Naive thymus-derived CD4-positive, alpha-beta T cell (primary cell): ENCODE data around the gene ADAMTS4. TPM values are rescaled to one million over a fixed set of nuclear protein-coding genes. Genes with fewer than 3 reads are reported as not detected.

Experiments used
- ATAC-seq: fragments of 150-1000 bp; cut with Tn5 transposase; 2 replicates; pipeline ENCODE4 v1.10.0; 2021; ENCODE audit warnings: mild to moderate bottlenecking, moderate library complexity
- CTCF ChIA-PET: fragments of 350-600 bp; sonication (Branson Sonifier 250); formaldehyde crosslinking; loops from one replicate; lab custom pipeline; 2021; ENCODE audit warnings: antibody characterized with exemption; lab: Charles Lee
- POLR2A ChIA-PET: fragments of 350-600 bp; sonication (Branson Sonifier 250); formaldehyde crosslinking; loops from one replicate; lab custom pipeline; 2021; ENCODE audit warnings: antibody characterized with exemption, inconsistent platforms; lab: Charles Lee
- DNase-seq, 9 donors: peaks; one replicate each; pipeline versions ENCODE4 v3.0.0 to v3.0.0-alpha.2; 2020 to 2022; ENCODE audit warnings: mixed read lengths in 1 of 9
- H3K27ac ChIP-seq: one replicate; pipeline ENCODE4 v1.7.0; 2013; ENCODE audit warnings: mild to moderate bottlenecking, low read depth, low read length, moderate library complexity
- H3K27me3 ChIP-seq, 2 donors: one replicate each; pipeline ENCODE4 v1.7.0; 2013; ENCODE audit warnings: low read length in 2 of 2, mild to moderate bottlenecking in 2 of 2, moderate library complexity in 2 of 2; ENCODE audit not compliant: control insufficient read depth in 2 of 2, insufficient read depth in 2 of 2
- H3K36me3 ChIP-seq, 3 experiments: 1 replicate in 2 of 3; 2 replicates in 1 of 3; pipeline ENCODE4 v1.7.0; 2013; ENCODE audit warnings: low read length in 3 of 3, mild to moderate bottlenecking in 3 of 3, moderate library complexity in 1 of 3; ENCODE audit not compliant: insufficient read depth in 3 of 3, control insufficient read depth in 2 of 3
- H3K4me1 ChIP-seq, 2 donors: one replicate each; pipeline ENCODE4 v1.7.0; 2013; ENCODE audit warnings: low read length in 2 of 2, mild to moderate bottlenecking in 2 of 2, moderate library complexity in 1 of 2; ENCODE audit not compliant: control insufficient read depth in 2 of 2, insufficient read depth in 2 of 2
- H3K4me3 ChIP-seq: 2 replicates; pipeline ENCODE4 v1.7.0; 2013; ENCODE audit warnings: mild to moderate bottlenecking, low read length
- H3K9me3 ChIP-seq, 3 experiments: 1 replicate in 2 of 3; 2 replicates in 1 of 3; pipeline ENCODE4 v1.7.0; 2013; ENCODE audit warnings: low read length in 3 of 3; ENCODE audit not compliant: control insufficient read depth in 2 of 3
- H3K27ac Mint-ChIP-seq, 9 donors: one replicate each; pipeline ENCODE4 v1.8.0; 2020 to 2022; ENCODE audit warnings: mixed read lengths in 9 of 9, mild to moderate bottlenecking in 8 of 9, moderate library complexity in 5 of 9, inconsistent platforms in 2 of 9
- H3K27me3 Mint-ChIP-seq, 5 donors: one replicate each; pipeline ENCODE4 v1.8.0; 2021 to 2022; ENCODE audit warnings: mixed read lengths in 5 of 5, mild to moderate bottlenecking in 1 of 5
- H3K36me3 Mint-ChIP-seq, 5 donors: one replicate each; pipeline ENCODE4 v1.8.0; 2020 to 2022; ENCODE audit warnings: mixed read lengths in 5 of 5, mild to moderate bottlenecking in 3 of 5, inconsistent platforms in 1 of 5
- H3K4me1 Mint-ChIP-seq, 7 donors: one replicate each; pipeline ENCODE4 v1.8.0; 2020 to 2022; ENCODE audit warnings: mixed read lengths in 7 of 7, mild to moderate bottlenecking in 3 of 7, inconsistent platforms in 1 of 7
- H3K4me3 Mint-ChIP-seq, 10 donors: one replicate each; pipeline ENCODE4 v1.8.0; 2020 to 2022; ENCODE audit warnings: mild to moderate bottlenecking in 10 of 10, mixed read lengths in 10 of 10, moderate library complexity in 6 of 10, inconsistent platforms in 2 of 10
- H3K9me3 Mint-ChIP-seq, 11 donors: one replicate each; pipeline ENCODE4 v1.8.0; 2020 to 2022; ENCODE audit warnings: mixed read lengths in 11 of 11, mild to moderate bottlenecking in 4 of 11, inconsistent platforms in 1 of 11, moderate library complexity in 1 of 11
- intact Hi-C, 2 donors: fragments of 100-400 bp; cut with micrococcal nuclease; formaldehyde crosslinking; loops; one replicate each; pipeline ENCODE4 v1.15.1; 2023
- polyA plus RNA-seq, 2 donors: library from polyadenylated mRNA; unstranded; fragments of 300-500 nt; fragmentation: Illumina TruSeq; gene quantifications; one replicate each; pipeline ENCODE4 v1.2.3, GENCODE V29; 2021
- total RNA-seq, 6 experiments: library from RNA in 5 of 6; stranded (reverse) in 5 of 6; gene quantifications; 1 replicate in 5 of 6; 2 replicates in 1 of 6; pipeline ENCODE4 v1.2.3 and lab custom pipeline; 2021 to 2026

The ADAMTS4 gene
- total and polyA plus RNA-seq, 7 experiments from 2014 or later: 0.21 to 3.3 (median 1.1) TPM

DNA sequence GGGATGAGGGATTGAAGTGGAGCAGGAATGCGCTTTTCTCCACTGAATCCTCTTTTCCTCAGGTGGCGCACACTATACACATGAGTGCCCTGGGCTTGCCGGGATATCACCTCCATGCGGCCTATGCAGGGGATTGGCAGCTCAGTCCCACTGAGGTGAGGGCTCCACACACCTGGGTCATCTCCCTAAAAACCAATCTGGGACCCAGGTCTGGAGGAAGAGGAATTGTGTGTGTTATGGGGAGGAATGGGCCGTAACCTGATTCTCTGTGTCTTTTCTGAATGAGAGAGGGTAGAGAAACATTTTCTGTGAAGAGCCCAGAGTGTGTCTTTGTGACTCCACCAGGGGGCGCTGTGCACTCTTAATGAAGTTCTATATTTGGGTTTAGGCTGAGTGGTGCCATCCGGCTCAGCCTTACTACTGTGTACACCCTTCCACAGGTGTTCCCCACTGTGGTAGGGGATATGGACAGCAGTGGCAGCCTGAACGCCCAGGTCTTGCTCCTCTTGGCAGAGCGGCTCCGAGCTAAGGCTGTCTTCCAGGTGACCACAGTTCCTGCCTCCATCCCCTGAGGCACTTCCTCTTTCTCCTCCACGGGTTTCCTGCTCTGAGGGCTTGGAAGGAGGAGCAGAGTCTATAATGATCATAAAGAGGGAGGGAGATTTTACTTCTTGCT is 28.5 kb upstream of the ADAMTS4 start:
- Mint-ChIP-seq H3K4me1 (peaks cover 19 to 49% (median 39%) of the 10 kb centered on the region in 7 donors), H3K9me3 (no peaks in the 10 kb centered on the region), H3K4me3 (peak overlapping the region; percentile 74 to 100 (median 98)), H3K36me3 (peaks cover 0 to 13% (median 3%) of the 10 kb centered on the region in 5 donors), H3K27me3 (no peaks in the 10 kb centered on the region), H3K27ac (peak overlapping the region; percentile 46 to 99 (median 81))
- CTCF ChIA-PET: interaction anchor here (0.6 to 8.2 kb wide), 21 partner anchors 8 to 157 kb away, joined by 3 to 91 read pairs (median 5); partner anchors contain the start of genes NDUFS2, PPOX and SDHC
- H3K27me3 ChIP-seq: no peaks in the 10 kb centered on the region
- H3K27ac ChIP-seq: peak overlapping the region; percentile 4
- DNase-seq: peak; percentile 76 to 89 (median 84)
- peak; percentile 60 for ATAC-seq
- POLR2A ChIA-PET: interaction anchor here (1.0 to 16.8 kb wide), 6 partner anchors 11 to 158 kb away, joined by 3 to 508 read pairs (median 13); partner anchors contain the start of genes ADAMTS4, FCER1G, NDUFS2 and SDHC
- H3K4me1 ChIP-seq: peaks cover 8 to 24% of the 10 kb centered on the region in 2 donors
- H3K4me3 ChIP-seq: peak overlapping the region; percentile 49
- H3K9me3 ChIP-seq: no peaks in the 10 kb centered on the region
- intact Hi-C loops: loop anchor here (1.0 to 10.0 kb wide), 9 partner anchors 64 to 963 kb away; partner anchors contain the start of genes CFAP126 (in 1 of the 2), DCAF8 (in 1 of the 2), SDHC (in 1 of the 2) and USF1 (in 1 of the 2)
- peaks cover 0 to 26% (median 0%) of the 10 kb centered on the region in 3 experiments for H3K36me3 ChIP-seq

DNA sequence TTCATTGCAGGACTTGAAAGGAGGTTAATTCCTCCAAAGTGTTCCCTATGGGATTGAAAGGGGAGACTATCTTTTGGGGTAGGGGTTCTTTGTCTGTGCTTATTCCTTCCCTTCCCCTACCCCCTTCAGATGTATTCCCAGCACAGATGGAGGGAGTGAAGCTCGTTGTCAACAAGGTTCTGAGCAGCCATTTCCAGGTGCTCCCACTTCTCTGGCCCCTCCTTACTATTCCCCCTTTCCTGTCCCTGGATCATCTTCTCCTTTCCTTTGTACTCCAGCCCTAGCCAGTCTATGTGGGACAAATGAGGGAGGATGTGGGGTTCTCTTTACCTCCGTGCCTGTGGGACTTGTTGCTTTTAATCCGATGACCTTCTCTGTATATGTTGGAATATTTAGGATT is 27.9 kb upstream of the ADAMTS4 start:
- POLR2A ChIA-PET: interaction anchor here (1.0 to 16.8 kb wide), 9 partner anchors 10 to 158 kb away, joined by 3 to 508 read pairs (median 16); partner anchors contain the start of genes ADAMTS4, FCER1G, NDUFS2 and PPOX
- H3K9me3 Mint-ChIP-seq: no peaks in the 10 kb centered on the region
- peaks cover 0 to 26% (median 0%) of the 10 kb centered on the region in 3 experiments for H3K36me3 ChIP-seq

DNA sequence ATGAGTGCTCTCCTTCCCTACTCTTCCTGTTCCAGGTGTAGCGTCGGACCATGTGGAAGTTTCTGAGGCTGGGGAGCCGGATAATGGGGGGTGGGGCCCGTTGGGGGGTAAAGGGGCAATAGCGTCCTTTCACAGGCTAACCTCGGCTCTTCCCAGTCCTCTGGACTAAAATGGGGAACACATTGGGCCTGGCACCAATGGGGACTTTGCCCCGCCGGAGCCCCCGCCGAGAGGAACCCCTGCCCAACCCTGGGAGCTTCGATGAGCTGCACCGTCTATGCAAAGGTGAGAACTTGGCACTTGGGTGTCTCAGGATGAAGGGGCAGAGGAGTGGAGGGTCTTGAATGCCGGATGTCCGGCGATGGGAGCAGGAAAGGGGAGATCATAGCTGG is 27.5 kb upstream of the ADAMTS4 start:
- H3K27me3 Mint-ChIP-seq: no peaks in the 10 kb centered on the region
- no peaks in the 10 kb centered on the region for H3K9me3 ChIP-seq
- peak in 1 of 9 donors; percentile 30 for DNase-seq
- H3K4me3 Mint-ChIP-seq: peak overlapping the region; percentile 89 to 100 (median 98)
- peak overlapping the region; percentile 70 for H3K27ac ChIP-seq
- ATAC-seq: no peak
- H3K4me3 ChIP-seq: peak overlapping the region; percentile 73
- peaks cover 0 to 13% (median 3%) of the 10 kb centered on the region in 5 donors for H3K36me3 Mint-ChIP-seq
- ChIA-PET POLR2A (interaction anchor here (0.9 to 16.8 kb wide), 16 partner anchors 10 to 205 kb away, joined by 3 to 508 read pairs (median 6); partner anchors contain the start of genes ADAMTS4, B4GALT3, F11R and FCER1G), CTCF (interaction anchor here (0.6 to 8.2 kb wide), 31 partner anchors 10 to 229 kb away, joined by 3 to 91 read pairs (median 5); partner anchors contain the start of genes B4GALT3, CFAP126, FCER1G and NDUFS2)
- no peaks in the 10 kb centered on the region for H3K27me3 ChIP-seq
- intact Hi-C loops: loop anchor here (2.0 to 10.0 kb wide), 6 partner anchors 88 to 962 kb away; partner anchors contain the start of genes CFAP126 (in 1 of the 2), DCAF8 (in 1 of the 2), SDHC (in 1 of the 2) and USF1 (in 1 of the 2)
- H3K4me1 Mint-ChIP-seq: peaks cover 19 to 54% (median 41%) of the 10 kb centered on the region in 7 donors
- H3K9me3 Mint-ChIP-seq: no peaks in the 10 kb centered on the region
- peaks cover 0 to 26% (median 0%) of the 10 kb centered on the region in 3 experiments for H3K36me3 ChIP-seq
- peaks cover 8 to 24% of the 10 kb centered on the region in 2 donors for H3K4me1 ChIP-seq
- peak overlapping the region; percentile 69 to 99 (median 97) for H3K27ac Mint-ChIP-seq

More for the DNA sequence above, 27.9 kb upstream of the ADAMTS4 start:
- H3K27ac ChIP-seq: peak overlapping the region; percentile 70
- no peaks in the 10 kb centered on the region for H3K27me3 ChIP-seq
- CTCF ChIA-PET: interaction anchor here (0.7 to 8.2 kb wide), 19 partner anchors 10 to 184 kb away, joined by 3 to 91 read pairs (median 10); partner anchors contain the start of genes CFAP126, FCER1G, NDUFS2 and PPOX
- Mint-ChIP-seq H3K27me3 (no peaks in the 10 kb centered on the region), H3K4me3 (peak overlapping the region; percentile 74 to 100 (median 98)), H3K27ac (peak overlapping the region in 8 of 9 donors; percentile 17 to 99 (median 70)), H3K4me1 (peaks cover 19 to 54% (median 41%) of the 10 kb centered on the region in 7 donors), H3K36me3 (peaks cover 0 to 13% (median 3%) of the 10 kb centered on the region in 5 donors)
- no peak for ATAC-seq
- DNase-seq: no peak
- H3K9me3 ChIP-seq: no peaks in the 10 kb centered on the region
- H3K4me1 ChIP-seq: peaks cover 8 to 24% of the 10 kb centered on the region in 2 donors
- intact Hi-C loops: loop anchor here (1.0 to 10.0 kb wide), 9 partner anchors 65 to 962 kb away; partner anchors contain the start of genes CFAP126 (in 1 of the 2), DCAF8 (in 1 of the 2), SDHC (in 1 of the 2) and USF1 (in 1 of the 2)
- peak overlapping the region; percentile 73 for H3K4me3 ChIP-seq

DNA sequence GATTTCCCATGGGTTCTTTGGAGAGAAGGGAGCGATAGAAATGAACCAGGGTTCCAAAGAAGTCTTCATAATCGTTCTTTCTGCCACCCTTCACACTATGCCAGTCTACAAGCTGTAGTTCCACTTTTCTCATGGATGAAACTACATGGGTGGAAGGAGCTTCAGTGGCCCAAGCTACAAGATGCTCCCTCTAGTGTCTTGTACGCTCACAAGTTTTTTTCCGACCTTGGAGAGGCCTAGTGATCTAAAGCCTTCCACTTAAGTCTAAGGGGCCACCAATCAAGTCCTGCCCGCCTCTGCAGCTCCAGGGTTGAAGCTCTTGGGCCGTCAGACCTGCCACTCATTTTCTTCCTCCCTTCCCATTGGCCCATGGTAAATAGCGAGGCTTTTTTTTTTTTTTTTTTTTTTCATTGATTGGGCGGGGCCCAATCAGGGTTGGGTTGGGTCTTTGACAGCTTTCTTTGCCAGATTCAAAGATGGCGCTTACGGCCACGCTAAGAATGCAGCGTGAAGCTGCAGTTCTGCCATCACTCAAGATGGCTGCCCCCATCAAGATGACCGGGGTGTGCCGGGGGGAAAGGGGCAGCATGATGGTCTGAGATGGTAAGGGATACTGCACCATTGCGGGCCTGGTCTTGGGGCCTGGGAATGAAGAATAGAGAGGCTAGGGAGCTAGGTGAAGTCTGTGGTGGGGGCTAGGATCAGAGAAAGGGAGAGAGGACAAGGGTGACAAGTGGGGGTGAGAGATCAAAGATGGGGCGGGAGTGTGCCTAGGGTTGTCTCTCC is 26.9 kb upstream of the ADAMTS4 start, which contains the start of gene TOMM40L:
TOMM40L (plus strand) TSS at position 527 of the 786 bp plus-strand sequence. CDS start 430 bp downstream, outside the sequence.
- peaks cover 0 to 25% (median 0%) of the 10 kb centered on the region in 3 experiments for H3K36me3 ChIP-seq
- H3K4me1 ChIP-seq: peaks cover 8 to 24% of the 10 kb centered on the region in 2 donors
- DNase-seq: peak; percentile 66 to 96 (median 92)
- no peaks in the 10 kb centered on the region for H3K9me3 Mint-ChIP-seq
- H3K4me1 Mint-ChIP-seq: peaks cover 19 to 58% (median 43%) of the 10 kb centered on the region in 7 donors
- POLR2A ChIA-PET: interaction anchor here (0.5 to 16.8 kb wide), 17 partner anchors 9 to 204 kb away, joined by 3 to 508 read pairs (median 6); partner anchors contain the start of genes ADAMTS4, B4GALT3, F11R and FCER1G
- H3K27me3 Mint-ChIP-seq: no peaks in the 10 kb centered on the region
- no peaks in the 10 kb centered on the region for H3K27me3 ChIP-seq
- ATAC-seq: peak; percentile 95
- peak within 1 kb of the TSS; percentile 89 to 100 (median 98) for H3K4me3 Mint-ChIP-seq
- H3K9me3 ChIP-seq: no peaks in the 10 kb centered on the region
- peaks cover 0 to 13% (median 3%) of the 10 kb centered on the region in 5 donors for H3K36me3 Mint-ChIP-seq
- CTCF ChIA-PET: interaction anchor here (0.6 to 8.2 kb wide), 36 partner anchors 10 to 493 kb away, joined by 3 to 91 read pairs (median 4); partner anchors contain the start of genes ADAMTS4, B4GALT3, CFAP126 and FCER1G
- peak within 1 kb of the TSS; percentile 73 for H3K4me3 ChIP-seq
- H3K27ac Mint-ChIP-seq: peak within 1 kb of the TSS; percentile 69 to 99 (median 97)
- H3K27ac ChIP-seq: peak within 1 kb of the TSS; percentile 70
- intact Hi-C loops: loop anchor here (1.0 to 10.0 kb wide), 16 partner anchors 15 to 961 kb away; partner anchors contain the start of genes B4GALT3 (in 2 of the 2), CFAP126 (in 2 of the 2), NDUFS2 (in 2 of the 2) and PPOX (in 2 of the 2)

DNA sequence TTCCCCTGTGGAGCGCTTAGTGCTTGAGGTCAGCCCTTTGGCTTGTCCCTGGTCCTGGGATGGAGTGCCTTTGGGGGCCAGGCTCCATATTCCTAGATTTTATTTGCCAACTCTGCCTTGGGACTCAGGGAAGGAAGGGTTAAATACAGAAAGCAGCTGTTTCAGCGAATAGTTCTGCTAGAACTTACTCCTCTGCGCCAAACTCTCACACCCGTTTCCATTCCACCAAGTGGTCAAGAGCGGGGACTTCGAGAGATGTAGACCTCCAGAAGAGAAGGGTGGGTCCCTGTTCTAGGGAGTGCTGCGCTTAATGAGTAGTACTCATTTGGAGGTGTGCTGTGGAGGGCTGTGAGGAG is 26.3 kb upstream of the ADAMTS4 start:
- Histone ChIP-seq H3K4me3 (no peak overlapping the region), H3K27ac (peak overlapping the region; percentile 42), H3K36me3 (peaks cover 0 to 20% (median 0%) of the 10 kb centered on the region in 3 experiments), H3K4me1 (peaks cover 8 to 30% of the 10 kb centered on the region in 2 donors), H3K9me3 (no peaks in the 10 kb centered on the region), H3K27me3 (no peaks in the 10 kb centered on the region)
- DNase-seq (no peak), ATAC-seq (no peak)
- H3K4me3 Mint-ChIP-seq: peak overlapping the region in 7 of 10 donors; percentile 26 to 100 (median 98)
- H3K27me3 Mint-ChIP-seq: no peaks in the 10 kb centered on the region
- H3K4me1 Mint-ChIP-seq: peaks cover 19 to 62% (median 46%) of the 10 kb centered on the region in 7 donors
- H3K36me3 Mint-ChIP-seq: peaks cover 0 to 13% (median 3%) of the 10 kb centered on the region in 5 donors
- peak overlapping the region; percentile 69 to 99 (median 97) for H3K27ac Mint-ChIP-seq
- CTCF ChIA-PET: interaction anchor here (0.6 to 8.2 kb wide), 26 partner anchors 9 to 492 kb away, joined by 3 to 91 read pairs (median 4); partner anchors contain the start of genes ADAMTS4, B4GALT3, CFAP126 and FCER1G
- no peaks in the 10 kb centered on the region for H3K9me3 Mint-ChIP-seq
- POLR2A ChIA-PET: interaction anchor here (0.5 to 16.8 kb wide), 14 partner anchors 9 to 179 kb away, joined by 3 to 508 read pairs (median 8); partner anchors contain the start of genes ADAMTS4, B4GALT3, FCER1G and NDUFS2
- intact Hi-C loops: loop anchor here (1.0 to 10.0 kb wide), 15 partner anchors 15 to 960 kb away; partner anchors contain the start of genes B4GALT3 (in 2 of the 2), CFAP126 (in 2 of the 2), NDUFS2 (in 2 of the 2) and PPOX (in 2 of the 2)
